DMS153 (cell line): Measurements from ENCODE around the gene TARBP2.

Source experiments
- DNase-seq: peaks from one replicate; lab custom pipeline; 2025; lab: John Stamatoyannopoulos, UW

The TARBP2 gene

GRCh38 chr12:53500776-53501614 is at the start of gene TARBP2:
TSS of gene TARBP2 (plus strand) at chr12:53501283. CDS start at chr12:53501409, 126 bp downstream.
- DNase-seq: peak; percentile 99

- peak; percentile 99 for DNase-seq
Observed at GRCh38 chr12:53451661-53452158, 49.4 kb upstream of the TARBP2 start, which contains the start of gene PCBP2. TSS of gene PCBP2 (plus strand) at chr12:53452102. CDS start at chr12:53454801, 2,699 bp downstream.

GRCh38 chr12:53452159-53453077 is 48.7 kb upstream of the TARBP2 start:
- no peak for DNase-seq

DNA sequence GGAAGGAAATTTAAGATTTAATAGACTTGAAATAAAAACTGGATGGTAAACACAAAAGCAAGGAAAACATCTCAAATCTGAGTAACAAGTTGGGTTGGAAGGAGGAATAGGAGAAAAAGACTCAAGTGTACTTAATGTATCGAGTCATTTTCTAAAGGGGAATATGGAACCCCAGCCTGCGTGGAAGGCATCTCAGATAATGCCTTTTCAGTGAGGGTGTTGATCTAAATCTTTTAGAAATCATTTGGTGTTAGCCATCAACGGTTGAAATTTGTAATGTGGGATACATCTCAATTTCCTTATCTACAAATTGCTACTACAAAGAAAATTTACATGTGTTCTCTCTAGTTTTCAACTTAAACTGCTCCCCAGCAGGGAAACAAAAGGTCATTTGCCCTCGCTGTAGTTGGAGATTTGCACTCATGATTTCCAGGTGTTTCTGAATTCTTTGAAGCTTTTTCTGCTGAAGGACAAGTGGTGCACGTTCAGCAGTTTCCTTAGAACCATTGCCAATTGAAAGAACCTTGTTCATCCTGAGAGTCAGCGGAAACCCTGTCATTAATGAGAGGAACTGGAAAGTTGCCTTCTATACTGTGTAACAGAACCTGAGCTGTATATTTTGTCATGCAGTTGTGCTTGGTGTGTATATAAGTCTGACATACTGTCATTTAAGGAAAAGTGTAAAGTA is 47.0 kb upstream of the TARBP2 start:
- DNase-seq: no peak

DNA sequence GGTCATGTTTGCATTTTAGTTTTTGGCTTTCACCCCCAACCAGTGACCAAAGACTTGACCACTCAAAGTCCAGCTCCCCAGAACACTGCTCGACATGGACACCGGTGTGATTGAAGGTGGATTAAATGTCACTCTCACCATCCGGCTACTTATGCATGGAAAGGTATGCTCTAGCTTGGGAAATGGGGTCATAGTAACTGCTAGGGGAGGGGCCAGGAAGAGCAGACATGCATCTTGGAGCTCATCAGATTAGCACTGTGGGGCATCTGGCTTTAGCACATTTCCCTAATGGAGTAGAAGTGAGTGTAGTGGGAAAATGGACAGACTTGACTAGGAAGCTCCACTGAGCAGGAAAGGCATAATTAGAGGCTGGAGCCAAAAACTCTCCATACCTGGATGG is 46.4 kb upstream of the TARBP2 start:
- no peak for DNase-seq

DNA sequence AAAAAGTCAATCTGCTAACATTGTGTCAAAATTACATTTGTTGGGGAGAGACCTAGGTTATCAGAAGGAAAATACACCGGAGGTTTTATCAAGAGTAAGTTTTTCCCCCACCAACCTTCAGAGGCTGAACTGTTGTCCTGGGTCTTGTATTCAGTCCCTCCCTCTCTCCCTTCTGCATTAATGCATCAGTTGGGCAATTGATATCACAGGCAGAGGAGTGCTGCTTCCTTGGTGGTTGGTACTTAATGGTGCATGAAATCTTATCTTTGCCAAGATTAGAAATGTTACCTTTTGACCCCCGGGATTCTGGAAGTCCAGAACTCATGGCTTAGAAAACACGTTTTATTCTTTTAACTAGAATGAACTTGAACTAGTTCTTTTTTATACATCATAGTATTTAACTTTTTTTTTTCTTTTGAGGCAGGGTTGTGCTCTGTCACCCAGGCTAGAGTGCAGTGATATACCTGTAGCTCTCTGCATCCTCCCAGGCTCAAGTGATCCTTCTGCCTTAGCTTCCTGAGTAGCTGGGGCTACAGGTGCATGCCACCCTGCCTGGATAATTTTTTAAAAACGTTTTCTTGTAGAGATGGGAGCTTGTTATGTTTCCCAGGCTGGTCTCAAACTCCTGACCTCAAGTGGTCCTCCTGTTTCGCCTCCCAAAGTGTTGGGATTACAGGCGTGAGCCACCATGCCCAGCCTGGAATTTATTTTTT is 44.3 kb upstream of the TARBP2 start:
- no peak for DNase-seq

- DNase-seq: no peak
Observed at GRCh38 chr12:53459097-53459496, 42.0 kb upstream of the TARBP2 start.

- DNase-seq: no peak
Observed at GRCh38 chr12:53461059-53461458, 40.0 kb upstream of the TARBP2 start.

- no peak for DNase-seq
Observed at GRCh38 chr12:53461591-53461990, 39.5 kb upstream of the TARBP2 start.

DNA sequence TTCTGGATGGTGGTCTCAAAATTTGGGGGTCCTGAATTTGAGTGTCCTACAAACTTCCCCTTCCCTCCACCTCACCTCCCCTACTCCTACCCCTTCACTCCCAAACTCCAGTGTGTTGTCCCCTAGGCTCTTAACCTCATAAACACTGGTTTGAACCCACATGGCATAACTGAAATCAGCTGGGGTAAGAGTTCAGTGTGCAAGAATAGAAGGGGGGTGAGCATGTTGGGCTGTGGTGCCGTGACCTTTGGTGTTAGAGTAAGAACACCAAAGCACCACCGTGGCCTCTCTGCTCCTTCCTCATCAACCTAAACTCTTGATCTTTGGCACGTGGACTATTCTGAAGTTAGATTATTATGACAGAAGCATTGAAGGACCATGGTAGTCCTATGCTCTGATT is 38.1 kb upstream of the TARBP2 start:
- no peak for DNase-seq

- DNase-seq: no peak
Observed at GRCh38 chr12:53463802-53464560, 37.1 kb upstream of the TARBP2 start.

- DNase-seq: no peak
Observed at GRCh38 chr12:53464685-53465418, 36.2 kb upstream of the TARBP2 start.

- no peak for DNase-seq
Observed at GRCh38 chr12:53465679-53466078, 35.4 kb upstream of the TARBP2 start.

- DNase-seq: no peak
Observed at GRCh38 chr12:53466640-53467039, 34.4 kb upstream of the TARBP2 start.

DNA sequence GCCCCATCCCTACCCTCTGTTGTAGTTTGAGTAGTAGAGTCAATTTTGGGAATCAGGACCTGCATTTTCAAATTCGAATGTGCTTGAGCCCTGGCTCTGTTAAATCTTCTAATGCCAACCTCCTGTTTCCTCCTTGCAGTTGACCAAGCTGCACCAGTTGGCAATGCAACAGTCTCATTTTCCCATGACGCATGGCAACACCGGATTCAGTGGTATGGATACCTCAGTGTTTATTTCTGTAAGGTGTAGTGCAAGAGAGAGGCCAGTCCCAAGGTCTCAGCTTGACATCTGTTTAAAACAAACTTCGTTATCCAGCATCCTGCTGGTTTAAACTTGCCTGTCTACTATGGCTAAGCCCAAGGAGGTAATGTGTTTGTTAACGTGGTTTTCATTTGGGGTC is 34.0 kb upstream of the TARBP2 start:
- no peak for DNase-seq

DNA sequence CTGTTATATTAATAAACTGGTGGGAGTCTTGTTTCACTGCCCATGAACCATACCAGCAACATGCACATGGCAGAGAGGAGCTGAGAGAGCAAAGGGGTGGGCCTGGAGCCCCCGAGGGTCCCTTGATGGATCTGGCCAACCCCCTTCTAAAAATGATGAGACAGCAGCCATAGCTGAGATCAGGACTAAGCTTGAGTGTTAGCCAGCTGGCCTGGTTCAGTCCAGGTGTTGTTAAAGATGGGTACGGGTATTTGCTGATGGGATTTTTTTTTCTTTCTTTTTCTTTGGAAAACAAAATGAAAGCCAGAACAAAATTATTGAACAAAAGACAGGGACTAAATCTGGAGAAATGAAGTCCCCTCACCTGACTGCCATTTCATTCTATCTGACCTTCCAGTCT is 33.2 kb upstream of the TARBP2 start:
- no peak for DNase-seq

GRCh38 chr12:53468282-53468681 is 32.8 kb upstream of the TARBP2 start:
- no peak for DNase-seq

DNA sequence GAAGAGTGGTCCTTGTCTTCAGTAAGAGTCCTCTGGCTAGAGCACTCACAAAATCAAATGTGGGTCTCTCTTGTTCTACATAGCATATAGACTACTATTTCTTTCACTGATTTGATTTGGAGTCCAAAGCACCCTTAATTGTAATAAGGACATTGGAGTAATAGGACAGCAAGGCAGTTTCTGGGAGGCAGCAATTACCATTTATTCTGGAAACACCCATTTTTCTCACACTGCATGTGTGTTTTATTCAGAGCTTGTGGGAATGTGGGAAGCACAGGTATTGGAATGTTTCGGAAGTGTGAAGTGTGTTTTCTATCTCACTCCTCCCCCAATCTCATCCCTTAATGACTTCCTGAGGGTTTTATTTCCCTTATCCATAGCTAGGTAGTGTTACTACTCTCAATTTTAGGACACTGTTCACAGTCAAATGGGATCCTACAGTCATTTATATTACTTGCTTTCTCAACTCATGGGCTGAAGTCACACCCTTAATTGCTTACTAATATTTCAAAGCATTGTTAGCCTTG is 29.0 kb upstream of the TARBP2 start:
- DNase-seq: no peak

DNA sequence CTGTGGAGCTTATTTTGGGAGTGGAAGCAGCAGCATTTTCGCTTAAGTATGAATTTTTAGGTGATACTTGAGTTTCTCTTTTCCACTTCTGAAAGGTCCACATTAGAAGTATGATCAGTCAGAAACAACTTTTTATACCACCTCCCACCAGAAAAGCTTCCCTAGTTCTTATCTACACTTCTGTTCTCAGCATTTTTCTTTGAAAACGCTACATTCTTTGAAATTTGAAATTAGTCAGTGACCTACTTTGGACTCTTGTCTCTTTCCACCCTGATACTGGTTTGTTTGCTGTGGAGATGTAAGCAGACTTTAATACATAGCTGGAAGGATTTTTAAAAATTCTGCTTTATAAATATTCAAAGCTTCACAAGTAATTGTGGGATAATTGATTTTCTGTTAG is 27.0 kb upstream of the TARBP2 start:
- DNase-seq: no peak

- DNase-seq: no peak
Observed at GRCh38 chr12:53474819-53475218, 26.3 kb upstream of the TARBP2 start.
